Mesodermal cell (in vitro differentiated cells): Measurements from ENCODE around the gene TCF12.
A peak's percentile ranks its signal among the peaks of the same experiment; 100 is the strongest.

Source experiments
- H3K27ac ChIP-seq: 2 replicates; pipeline ENCODE4 v1.7.0; 2013; ENCODE audit warnings: mild to moderate bottlenecking, low read depth, low read length, moderate library complexity; ENCODE audit not compliant: severe bottlenecking
- H3K36me3 ChIP-seq: 2 replicates; pipeline ENCODE4 v1.7.1; 2013; ENCODE audit warnings: mild to moderate bottlenecking, low read length, moderate library complexity; ENCODE audit not compliant: control insufficient read depth, insufficient read depth
- H3K4me1 ChIP-seq: one replicate; pipeline ENCODE4 v1.7.1; 2013; ENCODE audit warnings: mild to moderate bottlenecking, low read length; ENCODE audit not compliant: insufficient read depth, control insufficient read depth, poor library complexity, severe bottlenecking
- H3K4me3 ChIP-seq: 2 replicates; pipeline ENCODE4 v1.7.0; 2013; ENCODE audit warnings: low read length, control low read depth, mild to moderate bottlenecking; ENCODE audit not compliant: insufficient read depth, poor library complexity, severe bottlenecking; ENCODE audit errors: extremely low read depth
- H3K9me3 ChIP-seq: 2 replicates; pipeline ENCODE4 v1.7.1; 2013; ENCODE audit warnings: mild to moderate bottlenecking, low read length, moderate library complexity; ENCODE audit not compliant: control insufficient read depth
- WGBS, 2 experiments: methylation state at CpG; one replicate each; pipeline ENCODE4 v1.1.5; 2013; ENCODE audit warnings: missing lambda C conversion rate in 2 of 2; ENCODE audit not compliant: insufficient coverage in 2 of 2; 5-methylcytosine and 5-hydroxymethylcytosine counted together

Gene TCF12

DNA sequence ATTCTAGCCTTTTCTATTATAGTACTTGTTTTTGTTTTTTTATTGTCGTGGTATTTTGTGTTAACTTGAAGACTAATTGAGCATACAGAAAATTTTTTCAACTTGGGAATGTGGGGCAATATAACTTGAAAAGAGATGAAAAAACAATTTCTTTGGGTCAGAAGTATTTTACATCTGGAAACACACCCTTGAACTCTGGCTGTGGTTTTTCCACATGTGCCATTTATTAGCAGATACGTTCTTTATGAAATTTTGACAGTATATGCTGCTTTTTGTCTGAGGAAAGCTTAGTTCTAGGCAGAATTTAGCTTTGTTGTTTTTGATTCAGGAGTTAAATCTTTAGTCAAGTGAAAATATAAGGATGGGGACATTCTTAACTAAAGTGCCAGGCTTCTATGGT, 44.7 kb downstream of the TCF12 start:
- 92 to 100% methylated on average over 1 to 2 of the region's 2 CpGs for WGBS, 2 experiments
- H3K9me3 ChIP-seq = no peaks in the 10 kb centered on the region

GRCh38 chr15:56963710-56964109, 45.3 kb downstream of the TCF12 start:
- Histone ChIP-seq H3K27ac (peak overlapping the region; percentile 77), H3K4me3 (no peak overlapping the region), H3K9me3 (no peaks in the 10 kb centered on the region), H3K4me1 (peaks cover 20% of the 10 kb centered on the region), H3K36me3 (no peaks in the 10 kb centered on the region)
- 70 to 92% methylated on average over 3 to 4 of the region's 4 CpGs for WGBS, 2 experiments

More for the DNA sequence above, 44.7 kb downstream of the TCF12 start:
- H3K36me3 ChIP-seq = no peaks in the 10 kb centered on the region
- no peak overlapping the region for H3K4me3 ChIP-seq
- H3K27ac ChIP-seq = peak overlapping the region; percentile 44
- peaks cover 24% of the 10 kb centered on the region for H3K4me1 ChIP-seq

DNA sequence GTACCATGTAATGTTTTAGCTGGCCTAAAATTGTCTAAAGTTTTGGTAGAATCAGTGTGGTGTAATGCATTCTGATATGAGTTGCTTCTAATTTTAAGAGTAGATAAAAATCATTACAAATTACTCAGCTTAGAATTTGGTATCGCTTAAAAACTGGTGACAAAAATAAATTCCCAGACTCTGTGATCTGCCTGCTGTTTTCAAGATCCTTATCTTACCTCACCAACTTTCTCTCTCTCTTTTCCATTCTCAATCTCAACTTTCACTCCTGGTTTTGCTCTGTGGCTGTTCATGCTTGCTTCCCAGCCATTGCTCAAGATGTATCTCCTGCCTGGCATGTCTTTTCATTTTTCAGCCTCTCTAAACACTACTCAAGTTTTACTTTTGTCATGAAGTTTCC, 45.7 kb downstream of the TCF12 start:
- Histone ChIP-seq H3K9me3 (no peaks in the 10 kb centered on the region), H3K4me1 (peaks cover 15% of the 10 kb centered on the region), H3K36me3 (no peaks in the 10 kb centered on the region), H3K4me3 (no peak overlapping the region), H3K27ac (peak overlapping the region; percentile 77)
- 83 to 86% methylated on average over 1 of the region's 1 CpG for WGBS, 2 experiments

GRCh38 chr15:56965231-56966013, 47.0 kb downstream of the TCF12 start:
- no peak overlapping the region for H3K27ac ChIP-seq
- whole genome bisulfite sequencing, 2 experiments = no CpG with 5 or more reads among the region's 1 CpG
- peaks cover 15% of the 10 kb centered on the region for H3K4me1 ChIP-seq
- H3K9me3 ChIP-seq = no peaks in the 10 kb centered on the region
- no peak overlapping the region for H3K4me3 ChIP-seq
- no peaks in the 10 kb centered on the region for H3K36me3 ChIP-seq

DNA sequence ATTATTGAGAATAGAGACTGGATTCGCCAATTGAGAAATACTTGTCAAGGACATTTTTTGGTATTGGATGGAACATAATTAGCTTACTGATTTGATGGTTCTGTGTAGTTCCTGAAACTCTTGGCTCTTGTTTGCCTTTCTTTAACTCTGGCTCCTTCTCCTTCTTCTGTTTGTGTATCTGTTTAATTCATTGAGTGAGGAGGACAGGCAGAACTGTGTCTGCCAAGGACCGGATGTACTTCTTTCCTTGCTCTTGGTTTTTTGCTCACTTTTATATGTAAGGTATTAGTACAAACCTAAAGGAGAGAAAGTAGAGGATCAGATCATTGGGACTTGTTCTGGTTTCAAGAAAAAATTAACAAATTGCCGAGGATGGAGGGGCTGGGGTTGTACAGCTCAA, 48.9 kb downstream of the TCF12 start:
- H3K27ac ChIP-seq = no peak overlapping the region
- H3K4me3 ChIP-seq = no peak overlapping the region
- H3K4me1 ChIP-seq = peaks cover 23% of the 10 kb centered on the region
- 100% methylated on average over 2 of the region's 3 CpGs for WGBS, 2 experiments
- H3K9me3 ChIP-seq = no peaks in the 10 kb centered on the region
- no peaks in the 10 kb centered on the region for H3K36me3 ChIP-seq

GRCh38 chr15:56968256-56968655, 49.8 kb downstream of the TCF12 start:
- Histone ChIP-seq H3K4me1 (peaks cover 23% of the 10 kb centered on the region), H3K36me3 (no peaks in the 10 kb centered on the region), H3K4me3 (no peak overlapping the region), H3K27ac (no peak overlapping the region), H3K9me3 (no peaks in the 10 kb centered on the region)

DNA sequence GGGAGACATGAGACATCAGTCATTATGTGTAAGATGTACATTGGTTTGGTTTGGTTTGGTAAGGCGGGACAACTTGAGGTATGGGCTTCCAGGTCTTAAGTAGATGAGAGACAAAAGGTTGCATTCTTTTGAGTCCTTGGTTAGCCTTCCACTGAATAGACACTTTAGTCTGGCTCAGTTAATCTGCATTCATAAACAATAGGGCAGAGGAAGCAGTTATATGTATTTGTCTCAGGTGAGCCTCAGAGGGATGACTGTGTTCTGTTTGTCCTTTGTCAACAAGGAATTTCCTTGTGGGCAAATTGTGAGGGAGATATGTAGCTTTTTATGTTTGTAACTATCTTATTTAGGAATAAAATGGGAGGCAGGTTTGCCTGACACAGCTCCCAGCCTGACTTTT, 50.4 kb downstream of the TCF12 start:
- no CpG with 5 or more reads among the region's 1 CpG for WGBS, 2 experiments
- Histone ChIP-seq H3K4me3 (no peak overlapping the region), H3K27ac (no peak overlapping the region), H3K36me3 (no peaks in the 10 kb centered on the region), H3K9me3 (no peaks in the 10 kb centered on the region), H3K4me1 (peaks cover 17% of the 10 kb centered on the region)

- Histone ChIP-seq H3K9me3 (no peaks in the 10 kb centered on the region), H3K4me1 (peaks cover 14% of the 10 kb centered on the region), H3K36me3 (no peaks in the 10 kb centered on the region), H3K4me3 (no peak overlapping the region), H3K27ac (no peak overlapping the region)
- WGBS, 2 experiments = 98 to 100% methylated on average over 4 to 7 of the region's 9 CpGs
These were observed 50.9 kb downstream of the TCF12 start for GRCh38 chr15:56969265-56969895.

DNA sequence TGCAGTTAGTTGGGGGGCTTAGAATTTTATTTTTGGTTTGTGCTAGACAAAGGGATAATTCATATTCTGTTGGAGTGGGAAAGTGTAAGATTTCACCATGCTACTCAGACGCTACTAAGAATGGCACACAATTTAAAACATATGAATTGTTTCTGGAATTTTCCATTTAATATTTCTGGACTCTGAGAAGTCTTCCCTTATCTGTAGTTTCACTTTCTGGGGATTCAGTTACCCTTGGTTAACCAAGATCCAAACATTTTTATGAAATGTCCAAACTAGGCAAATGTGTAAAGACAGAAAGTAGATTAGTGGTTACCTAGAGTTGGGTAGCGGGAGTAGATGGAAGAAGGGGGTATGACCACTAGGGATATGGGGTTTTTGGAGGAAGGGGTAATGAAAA, 53.1 kb downstream of the TCF12 start:
- H3K9me3 ChIP-seq = no peaks in the 10 kb centered on the region
- no peak overlapping the region for H3K27ac ChIP-seq
- peaks cover 14% of the 10 kb centered on the region for H3K4me1 ChIP-seq
- no peaks in the 10 kb centered on the region for H3K36me3 ChIP-seq
- 100% methylated on average over 1 of the region's 2 CpGs for WGBS, 2 experiments
- no peak overlapping the region for H3K4me3 ChIP-seq

GRCh38 chr15:56972016-56972415, 53.6 kb downstream of the TCF12 start:
- H3K27ac ChIP-seq = no peak overlapping the region
- peaks cover 14% of the 10 kb centered on the region for H3K4me1 ChIP-seq
- H3K9me3 ChIP-seq = no peaks in the 10 kb centered on the region
- whole genome bisulfite sequencing, 2 experiments = 71% methylated on average over 1 of the region's 3 CpGs; no CpG with 5 or more reads in 1 of the 2 experiments
- H3K4me3 ChIP-seq = no peak overlapping the region
- H3K36me3 ChIP-seq = no peaks in the 10 kb centered on the region

DNA sequence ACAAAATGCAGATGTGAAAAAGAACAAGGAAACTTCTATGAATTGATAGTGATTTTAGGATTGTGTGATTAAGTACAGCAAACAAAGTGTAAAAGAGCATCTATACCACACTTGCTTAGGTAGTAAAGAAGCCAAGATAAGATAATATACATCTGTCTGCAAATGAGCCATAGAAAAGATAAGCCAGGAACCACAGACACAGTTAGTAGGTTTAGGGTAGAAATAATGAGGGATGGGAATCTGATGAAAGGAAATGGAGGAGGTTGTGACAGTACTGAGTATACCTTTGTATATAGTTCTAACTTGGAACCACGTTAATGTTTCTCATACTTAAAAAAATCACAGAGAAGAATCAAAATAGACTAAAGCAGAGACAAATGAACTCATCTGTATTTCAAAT, 54.0 kb downstream of the TCF12 start:
- no peak overlapping the region for H3K27ac ChIP-seq
- no CpG with 5 or more reads among the region's 1 CpG for WGBS, 2 experiments
- H3K4me1 ChIP-seq = peaks cover 14% of the 10 kb centered on the region
- no peaks in the 10 kb centered on the region for H3K9me3 ChIP-seq
- H3K36me3 ChIP-seq = no peaks in the 10 kb centered on the region
- no peak overlapping the region for H3K4me3 ChIP-seq
